NK-92 (cell line): Measurements from ENCODE around the gene RRP8.

Experiments used
- DNase-seq: peaks from one replicate; lab custom pipeline; 2025; ENCODE audit not compliant: unreplicated experiment; lab: John Stamatoyannopoulos, UW

RRP8 gene

DNA sequence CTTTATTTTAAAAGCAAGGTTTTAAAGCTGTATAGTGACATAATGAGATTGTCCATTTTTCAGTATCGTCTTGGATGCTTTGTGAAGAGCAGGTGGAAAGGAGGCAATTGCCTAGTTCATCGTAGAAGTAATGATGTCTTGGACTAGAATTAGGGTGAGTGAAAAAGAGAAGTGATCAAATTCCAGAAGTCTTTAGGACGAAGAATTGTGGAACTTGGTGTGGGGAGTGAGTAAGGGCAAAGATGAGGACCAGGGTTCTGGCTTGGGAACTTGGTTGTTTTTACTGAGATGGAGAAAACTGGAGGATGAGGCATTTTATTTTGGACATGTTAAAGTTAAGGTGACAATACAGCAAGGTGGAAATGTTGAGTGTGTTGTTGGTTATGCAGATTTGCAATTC lies 1.4 kb upstream of the RRP8 start:
- no peak for DNase-seq

- DNase-seq: no peak
Measured at GRCh38 chr11:6604081-6604626, 738 bp upstream of the RRP8 start.

DNA sequence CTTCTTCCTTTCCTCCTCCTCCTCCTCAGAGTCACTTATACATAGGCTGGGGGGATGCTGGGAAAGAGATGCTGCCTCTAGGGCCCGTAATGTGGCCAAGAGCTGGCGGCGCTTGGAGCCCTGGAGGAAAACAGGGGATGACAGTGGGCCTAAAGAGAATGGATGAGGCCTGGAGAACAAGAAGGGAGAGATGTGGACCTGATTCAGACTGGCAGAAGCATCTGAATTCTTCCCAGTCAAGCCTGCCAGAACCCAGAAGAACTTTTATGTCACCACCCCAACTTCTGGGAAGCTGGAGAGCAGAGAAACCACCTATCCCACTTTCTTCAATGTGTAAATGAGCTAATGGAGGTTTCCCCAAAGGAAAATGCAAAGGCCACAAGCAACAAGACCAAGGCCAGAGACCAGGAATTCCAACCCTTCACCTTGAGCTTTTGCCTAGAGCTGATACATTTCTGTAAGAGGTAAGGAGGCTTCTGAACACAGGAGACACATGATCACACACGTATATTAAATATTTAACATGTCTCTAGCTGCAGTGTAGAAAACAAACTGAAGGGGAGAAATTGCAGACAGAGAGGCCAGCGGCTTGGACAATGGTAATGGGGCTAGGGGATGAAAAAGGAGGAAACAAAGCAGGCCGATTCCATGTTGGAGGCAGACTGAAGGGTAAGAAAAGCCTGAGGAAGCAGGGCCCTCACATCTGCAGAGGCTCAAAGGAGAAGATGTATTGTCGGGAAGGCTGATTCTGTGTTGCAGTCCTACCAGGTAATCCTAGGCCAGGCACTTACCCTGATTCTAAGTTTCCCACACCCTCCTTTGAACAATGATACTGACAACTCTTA lies 1.1 kb downstream of the RRP8 start:
- no peak for DNase-seq

- DNase-seq: no peak
Measured at GRCh38 chr11:6601041-6601461, 2.4 kb downstream of the RRP8 start.

GRCh38 chr11:6599881-6600390 lies 3.5 kb downstream of the RRP8 start:
- no peak for DNase-seq

- DNase-seq: no peak
Measured at GRCh38 chr11:6599449-6599848, 4.0 kb downstream of the RRP8 start.

- DNase-seq: no peak
Measured at GRCh38 chr11:6598555-6598954, 4.9 kb downstream of the RRP8 start.

DNA sequence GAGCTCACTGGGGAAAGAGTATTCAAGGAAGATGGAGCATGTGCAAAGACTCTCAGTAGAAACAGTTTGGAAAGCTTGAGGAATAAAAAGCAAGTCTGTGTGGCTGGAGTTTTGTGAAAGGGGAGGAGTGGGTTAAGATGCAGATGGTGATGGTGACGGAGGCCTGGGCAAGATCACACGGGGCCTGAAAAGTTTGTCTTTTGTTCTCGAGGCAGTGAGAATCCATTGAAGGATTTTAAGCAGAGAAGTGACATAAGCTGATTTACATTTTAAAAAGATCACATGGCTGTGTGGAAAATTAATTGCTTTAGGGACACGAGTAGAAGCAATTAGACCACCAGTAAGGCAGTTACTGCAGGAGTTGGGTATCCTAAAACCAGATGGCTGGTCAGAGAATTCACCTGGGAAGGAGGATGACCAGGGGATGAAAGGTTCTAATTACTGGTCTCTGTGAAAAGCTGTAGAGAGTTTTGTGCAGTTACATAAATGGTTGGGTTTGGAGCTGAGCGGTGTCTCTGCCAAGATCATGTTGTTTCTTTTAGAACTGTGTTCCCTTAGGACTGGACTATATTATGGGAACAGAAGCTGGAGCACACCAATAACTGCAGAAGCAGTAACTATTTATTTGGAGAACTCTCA lies 7.1 kb downstream of the RRP8 start:
- no peak for DNase-seq

- DNase-seq: no peak
Measured at GRCh38 chr11:6594142-6594768, 9.2 kb downstream of the RRP8 start.

GRCh38 chr11:6588018-6588417 lies 15.4 kb downstream of the RRP8 start:
- DNase-seq: no peak

GRCh38 chr11:6587360-6587953 lies 16.0 kb downstream of the RRP8 start:
- DNase-seq: no peak

DNA sequence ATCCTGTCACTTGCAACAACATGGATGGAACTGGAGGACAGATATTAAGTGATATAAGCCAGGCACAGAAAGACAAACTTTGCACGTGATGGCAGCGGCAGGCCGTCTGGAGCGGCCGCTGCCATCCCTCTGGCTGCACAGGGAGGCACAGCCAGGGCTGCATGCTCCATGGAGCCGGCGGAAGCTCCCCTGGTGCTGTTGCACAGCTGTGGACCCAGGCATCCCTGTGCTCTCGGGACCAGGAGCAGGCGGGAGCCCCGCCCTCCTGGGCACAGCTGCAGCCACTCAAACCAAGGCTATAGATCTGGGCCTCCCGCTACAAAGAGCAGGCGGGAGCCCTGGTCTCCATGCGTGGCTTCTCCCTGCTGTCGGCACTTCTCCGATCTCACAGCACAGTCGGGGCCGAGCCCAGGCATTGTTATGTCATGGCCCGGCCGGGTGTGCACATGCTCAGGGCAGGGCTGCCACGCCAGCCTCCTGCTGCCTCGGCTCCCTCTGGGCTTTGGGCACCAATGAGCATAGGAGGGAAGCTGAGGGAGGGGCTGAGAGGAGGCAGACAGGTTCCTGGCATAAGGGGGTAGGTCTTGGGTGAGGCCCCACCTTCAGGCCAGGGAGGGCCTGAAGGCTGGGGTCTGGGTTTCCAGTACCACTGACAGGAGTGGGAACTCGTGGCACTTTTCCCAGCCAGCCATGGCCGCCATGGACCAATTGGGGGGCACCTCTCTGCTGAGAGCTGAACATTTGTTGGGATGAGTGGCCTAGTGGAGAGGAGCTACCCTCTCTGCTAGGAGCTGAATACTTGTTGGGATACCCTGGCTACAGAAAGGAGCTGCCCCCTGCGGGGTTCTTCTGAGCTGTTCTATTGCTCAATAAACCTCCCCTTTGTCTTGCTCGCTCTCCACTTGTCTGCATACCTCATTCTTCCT lies 16.7 kb downstream of the RRP8 start:
- DNase-seq: no peak

DNA sequence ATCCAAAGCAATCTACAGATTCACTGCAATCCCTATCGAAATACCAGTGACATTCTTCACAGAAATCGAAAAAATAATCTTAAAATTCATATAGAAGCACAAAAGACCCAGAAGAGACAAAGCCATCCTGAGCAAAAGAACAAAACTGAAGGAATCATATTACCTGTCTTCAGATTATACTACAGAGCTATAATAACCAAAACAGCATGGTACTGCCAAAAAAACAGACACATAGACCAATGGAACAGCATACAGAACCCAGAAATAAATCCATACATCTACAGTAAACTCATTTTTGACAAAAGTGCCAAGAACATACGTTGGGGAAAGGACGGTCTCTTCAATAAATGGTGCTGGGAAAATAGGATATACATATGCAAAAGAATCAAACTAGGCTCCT lies 18.9 kb downstream of the RRP8 start:
- DNase-seq: no peak

DNA sequence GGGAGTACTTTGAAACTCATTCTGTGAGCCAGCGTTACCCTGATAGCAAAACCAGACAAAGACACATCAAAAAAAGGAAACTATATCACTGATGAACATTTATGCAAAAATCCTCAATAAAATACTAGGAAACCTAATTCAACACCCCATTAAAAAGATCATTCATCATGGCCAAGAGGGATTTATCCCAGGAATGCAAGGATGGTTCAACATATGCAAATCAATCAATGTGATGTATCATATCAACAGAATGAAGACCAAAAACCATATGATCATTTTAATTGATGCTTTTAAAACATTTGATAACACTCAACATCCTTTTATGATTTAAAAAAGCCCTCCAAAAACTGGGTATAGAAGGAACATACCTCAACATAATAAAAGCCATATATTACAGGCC lies 19.8 kb downstream of the RRP8 start:
- no peak for DNase-seq

DNA sequence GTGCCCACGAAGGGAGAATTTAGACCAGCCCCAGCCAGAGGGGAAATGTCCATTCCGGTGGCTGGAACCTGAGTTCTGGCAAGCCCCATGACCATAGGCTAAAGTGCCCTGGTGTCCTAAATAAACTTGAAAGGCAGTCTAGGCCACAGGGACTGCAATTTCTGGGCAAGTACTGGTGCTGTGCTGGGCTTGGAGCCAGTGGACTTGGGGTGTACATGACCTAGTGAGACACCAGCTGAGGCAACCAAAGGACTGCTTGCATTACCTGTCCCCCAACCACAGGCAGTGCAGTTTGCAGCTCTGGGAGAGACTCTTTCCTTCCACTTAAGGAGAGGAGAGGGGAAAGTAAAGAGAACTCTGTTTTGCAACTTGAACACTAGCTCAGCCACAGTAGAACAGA lies 23.7 kb downstream of the RRP8 start:
- DNase-seq: no peak

DNA sequence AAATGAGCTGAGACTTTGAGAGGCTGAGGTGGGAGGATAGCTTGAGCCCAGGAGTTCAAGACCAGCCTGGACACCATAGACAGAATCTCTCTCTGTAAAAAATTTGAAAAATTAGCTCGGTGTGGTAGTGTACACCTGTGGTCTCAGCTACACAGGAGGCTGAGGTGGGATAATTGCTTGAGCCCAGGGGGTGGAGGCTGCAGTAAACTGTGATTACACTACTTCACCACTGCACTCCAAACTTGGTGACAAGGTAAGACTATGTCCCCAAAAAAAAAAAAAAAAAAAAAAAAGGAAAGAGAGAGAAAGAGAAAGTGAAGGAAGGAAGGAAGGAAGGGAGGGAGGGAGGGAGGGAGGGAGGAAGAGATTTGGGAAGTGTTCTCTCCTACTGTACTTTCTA lies 25.3 kb downstream of the RRP8 start:
- DNase-seq: no peak

GRCh38 chr11:6576471-6577373 lies 26.7 kb downstream of the RRP8 start:
- DNase-seq: no peak

GRCh38 chr11:6574816-6575715 lies 28.4 kb downstream of the RRP8 start:
- DNase-seq: no peak
